Heart right ventricle (tissue), 16 donors: ENCODE results near the gene SRP68. TPM values are rescaled to one million over a fixed set of nuclear protein-coding genes. Genes with fewer than 3 reads are reported as not detected.

Experiments used
- ATAC-seq, 8 donors: fragments of 200-7000 bp; cut with Tn5 transposase; one replicate each; pipeline ENCODE4 v1.9.1; 2020; ENCODE audit warnings: mild to moderate bottlenecking in 8 of 8, moderate library complexity in 8 of 8, moderate number of reproducible peaks in 1 of 8
- DNase-seq, 2 donors: peaks; one replicate each; pipeline ENCODE4 v3.0.0-alpha.2; 2020
- H3K27ac ChIP-seq, 10 donors: fragments of 200-600 bp; sonication (generic) in 2 of 10; one replicate each; pipeline versions ENCODE4 v1.5.0 to v1.8.0; 2020 to 2022; ENCODE audit warnings: mild to moderate bottlenecking in 3 of 10
- H3K27me3 ChIP-seq, 7 donors: fragments of 200-600 bp; one replicate each; pipeline ENCODE4 v1.8.0; 2021 to 2022; ENCODE audit warnings: mild to moderate bottlenecking in 2 of 7
- H3K36me3 ChIP-seq, 9 donors: fragments of 200-600 bp; sonication (generic) in 1 of 9; one replicate each; pipeline versions ENCODE4 v1.5.0 to v1.8.0; 2020 to 2022; ENCODE audit warnings: mild to moderate bottlenecking in 2 of 9
- H3K4me1 ChIP-seq, 9 donors: fragments of 200-600 bp; sonication (generic) in 1 of 9; one replicate each; pipeline versions ENCODE4 v1.5.0 to v1.8.0; 2020 to 2022; ENCODE audit warnings: mild to moderate bottlenecking in 4 of 9
- H3K4me3 ChIP-seq, 10 donors: fragments of 200-600 bp; sonication (generic) in 2 of 10; one replicate each; pipeline versions ENCODE4 v1.5.0 to v1.8.0; 2020 to 2022; ENCODE audit warnings: mild to moderate bottlenecking in 7 of 10, moderate library complexity in 2 of 10
- H3K9me3 ChIP-seq, 11 donors: fragments of 200-600 bp in 10 of 11; sonication (generic) in 2 of 11; one replicate each; pipeline versions ENCODE4 v1.5.0 to v1.8.0; 2013 to 2022; ENCODE audit warnings: mild to moderate bottlenecking in 2 of 11, control low read depth in 1 of 11, moderate library complexity in 1 of 11
- CTCF ChIP-seq, 9 donors: fragments of 200-600 bp; sonication (generic) in 2 of 9; IDR thresholded peaks; one replicate each; pipeline versions ENCODE4 v1.5.0 to v1.8.0; 2021 to 2022; ENCODE audit warnings: antibody characterized with exemption in 9 of 9, mild to moderate bottlenecking in 5 of 9, moderate library complexity in 1 of 9
- WGBS, 2 donors: extraction: QIAGEN DNeasy Blood & Tissue Kit; methylation state at CpG; one replicate each; pipeline ENCODE4 v1.1.7; 2013; ENCODE audit warnings: inconsistent platforms in 1 of 2; 5-methylcytosine and 5-hydroxymethylcytosine counted together
- intact Hi-C, 10 donors: fragments of 100-400 bp; cut with DNase I; formaldehyde crosslinking; loops; one replicate each; pipeline versions ENCODE4 v1.11.1 to v1.14.2; 2022
- polyA plus RNA-seq, 2 donors: library from polyadenylated mRNA; stranded (reverse); fragments of 200-250 nt; gene quantifications; one replicate each; pipeline ENCODE4 v1.2.3, GENCODE V29; 2013
- total RNA-seq, 10 donors: library from RNA; stranded (reverse); fragmentation: NEBNext Ultra II Directional in 3 of 10; extraction: Animal tissue kit (Norgen Biotek cat#: 25700) in 3 of 10; gene quantifications; one replicate each; pipeline versions ENCODE4 v1.2.1 to v1.2.4, GENCODE V29; 2021 to 2023
- donor health status: Arrhythmogenic right ventricular cardiomyopathy.
- donor health status: ischemic (EF 13 %, LVEDD 7.1; RV severe dilation, severe dysfunction).
- donor health status: healthy with polysubstance abuse.
- donor health status: DM: no; HTN: yes; CAD: no.
- donor health status: DM: no; HTN: no; CAD: no.
- donor health status: ischemic (EF 25% LVEDD 6.9; RV normal size, moderate dysfunction).
- donor health status: ischemic (EF 25% LVEDD 5.7; RV mildly dilated, moderate dysfunction).
- donor health status: healthy.
- donor health status: DM: yes; HTN: yes; CAD: no.
- donor health status: Ischemic cardiomyopathy.
- donor health status: ischemic (EF 35%, LVEDD 5.7; RV mildly dilated, moderate dysfunction).
- donor health status: nonischemic (EF 11% LVEDD 7.7; RV severe dilation, severe dysfunction).
- donor health status: DM: yes; HTN: yes; CAD: no.
- donor health status: PGD.
- donor health status: ischemic (EF 29% LVEDD 5.4; RV normal size, mild dysfunction).
- donor health status: nonischemic (EF 23%, LVEDD 6.1; RV moderate dilation, normal function).

SRP68 gene
- total and polyA plus RNA-seq, 12 donors = 26.2 to 69.7 (median 61.7) TPM

- H3K4me3 ChIP-seq = peak overlapping the region; percentile 52 to 93 (median 83)
- no peak for TF ChIP-seq CTCF (IDR thresholded peaks at IDR 0.05)
- WGBS, 2 donors = 0 to 2% methylated on average over 4 of the region's 4 CpGs
- peak overlapping the region; percentile 53 to 93 (median 86) for H3K27ac ChIP-seq
- H3K4me1 ChIP-seq = peaks cover 8 to 31% (median 21%) of the 10 kb centered on the region in 9 donors
- H3K9me3 ChIP-seq = no peaks in the 10 kb centered on the region
- no peaks in the 10 kb centered on the region for H3K27me3 ChIP-seq
- ATAC-seq (peak in 5 of 8 donors; percentile 4 to 9 (median 5)), DNase-seq (no peak)
- intact Hi-C loops = loop anchor here in 2 of 10 donors (10.0 kb wide), 2 partner anchors 292 to 302 kb away; no protein-coding TSS in a partner anchor
- peaks cover 0 to 43% (median 14%) of the 10 kb centered on the region in 9 donors for H3K36me3 ChIP-seq
These were observed 30.6 kb upstream of the SRP68 start for GRCh38 chr17:76102944-76103273.

GRCh38 chr17:76097716-76098295 is 25.5 kb upstream of the SRP68 start:
- no peak overlapping the region for H3K4me3 ChIP-seq
- peaks cover 0 to 94% (median 59%) of the 10 kb centered on the region in 9 donors for H3K36me3 ChIP-seq
- DNase-seq (no peak), ATAC-seq (peak in 1 of 8 donors; percentile 64)
- H3K4me1 ChIP-seq = peaks cover 5 to 16% (median 12%) of the 10 kb centered on the region in 9 donors
- intact Hi-C loops = no loop called here
- no peak for TF ChIP-seq CTCF (IDR thresholded peaks at IDR 0.05)
- no peaks in the 10 kb centered on the region for H3K27me3 ChIP-seq
- H3K9me3 ChIP-seq = no peaks in the 10 kb centered on the region
- WGBS, 2 donors = 86 to 93% methylated on average over 19 of the region's 19 CpGs
- H3K27ac ChIP-seq = no peak overlapping the region

- H3K4me3 ChIP-seq = no peak overlapping the region
- no peak for ATAC-seq
These were observed 23.6 kb upstream of the SRP68 start for GRCh38 chr17:76095943-76096342.

GRCh38 chr17:76094046-76094445 is 21.7 kb upstream of the SRP68 start:
- Histone ChIP-seq H3K4me3 (no peak overlapping the region), H3K27me3 (no peaks in the 10 kb centered on the region), H3K27ac (no peak overlapping the region), H3K4me1 (peaks cover 0 to 8% (median 0%) of the 10 kb centered on the region in 9 donors), H3K9me3 (no peaks in the 10 kb centered on the region), H3K36me3 (peaks cover 0 to 100% (median 67%) of the 10 kb centered on the region in 9 donors)
- no peak for TF ChIP-seq CTCF (IDR thresholded peaks at IDR 0.05)
- DNase-seq (no peak), ATAC-seq (no peak)
- 86 to 94% methylated on average over 11 of the region's 11 CpGs for WGBS, 2 donors
- intact Hi-C loops = no loop called here

More at GRCh38 chr17:76095943-76096342, 23.6 kb upstream of the SRP68 start:
- Histone ChIP-seq H3K27ac (no peak overlapping the region), H3K4me1 (peaks cover 0 to 8% (median 0%) of the 10 kb centered on the region in 9 donors), H3K27me3 (no peaks in the 10 kb centered on the region), H3K36me3 (peaks cover 0 to 100% (median 61%) of the 10 kb centered on the region in 9 donors), H3K9me3 (no peaks in the 10 kb centered on the region)
- WGBS, 2 donors = 79 to 80% methylated on average over 13 of the region's 13 CpGs
- intact Hi-C loops = no loop called here
- no peak for TF ChIP-seq CTCF (IDR thresholded peaks at IDR 0.05)
- no peak for DNase-seq
